ENCODE results near the gene CIAO3. TPM values are rescaled to one million over a fixed set of nuclear protein-coding genes. Genes with fewer than 3 reads are reported as not detected.
"Not testable (repeated sequence)": the region's sequence is repeated elsewhere in the genome, so short reads cannot be mapped to it uniquely, and the experiment has no call there.

CIAO3 gene
- total RNA-seq, 1 experiment from 2014 or later, result 21.9 TPM

GRCh38 chr16:776824-777223, 36.0 kb upstream of the CIAO3 start:
- Histone ChIP-seq H2BK5ac (ENCODE audit: insufficient read length, low read length) (no peak overlapping the region), H4K20me1 (ENCODE audit: control insufficient read depth, insufficient read depth, insufficient read length) (peaks cover 3% of the 10 kb centered on the region), H3K27me3 (ENCODE audit: insufficient read depth, low read length) (no peaks in the 10 kb centered on the region; the same call in 1 of the 2 replicates), H3K4ac (ENCODE audit: low read depth, low read length) (no peak overlapping the region), H4K5ac (ENCODE audit: insufficient read length, low read depth, low read length) (no peak overlapping the region), H2AFZ (ENCODE audit: low read length) (no peak overlapping the region), H3T11ph (ENCODE audit: low read length) (no peak overlapping the region), H3K79me2 (ENCODE audit: insufficient read depth, low read length) (no peaks in the 10 kb centered on the region), H3K4me2 (ENCODE audit: insufficient read depth, insufficient read length, low read length) (no peak overlapping the region), H4K8ac (replicated peaks; ENCODE audit: insufficient read length, low read depth, low read length) (no peak overlapping the region), H4K91ac (ENCODE audit: insufficient read length, low read depth, low read length) (no peak overlapping the region), H3K23me2 (ENCODE audit: insufficient read length, low read depth, low read length, poor library complexity, severe bottlenecking) (no peaks in the 10 kb centered on the region), H3K9ac (ENCODE audit: extremely low read depth, insufficient read length, low read length) (no peak overlapping the region), H2BK15ac (ENCODE audit: low read depth, low read length) (no peak overlapping the region), H3K23ac (ENCODE audit: insufficient read length, low read depth, low read length) (no peak overlapping the region), H3K79me1 (ENCODE audit: insufficient read depth, low read depth, low read length, poor library complexity, severe bottlenecking) (no peaks in the 10 kb centered on the region), H3K9me3 (ENCODE audit: control insufficient read depth, low read depth, low read length) (no peaks in the 10 kb centered on the region), H2BK20ac (ENCODE audit: low read depth, low read length, poor library complexity, severe bottlenecking) (no peak overlapping the region), H2BK12ac (ENCODE audit: insufficient read length, low read depth, low read length) (no peak overlapping the region), H3K14ac (ENCODE audit: insufficient read depth, low read length) (no peak overlapping the region), H2AK5ac (ENCODE audit: insufficient read length, low read length) (no peak overlapping the region), H3K18ac (ENCODE audit: insufficient read length, low read depth, low read length) (no peak overlapping the region), H3K56ac (ENCODE audit: insufficient read length, low read depth, low read length) (no peak overlapping the region), H3K27ac (ENCODE audit: insufficient read length, low read depth, low read length) (no peak overlapping the region), H2BK120ac (ENCODE audit: low read depth, low read length, poor library complexity, severe bottlenecking) (no peak overlapping the region), H3K4me1 (ENCODE audit: insufficient read depth, low read length) (no peaks in the 10 kb centered on the region)
- no peaks in the 10 kb centered on the region for H3K36me3 Mint-ChIP-seq (ENCODE audit: insufficient read depth in 1 of 3, low read depth in 3 of 3)
- H3K9me3 Mint-ChIP-seq, result no peaks in the 10 kb centered on the region
- no peak overlapping the region; a peak in 1 of 7 replicates for H3K27ac Mint-ChIP-seq
- DNase-seq, result no peak
- H3K4me1 Mint-ChIP-seq, result no peaks in the 10 kb centered on the region
- H3K4me3 Mint-ChIP-seq, result no peak overlapping the region
- TF ChIP-seq CTCF (conservative IDR thresholded peaks at IDR 0.05), result no peak
- peaks cover 29% of the 10 kb centered on the region for H3K27me3 Mint-ChIP-seq (ENCODE audit: low read depth)
- WGBS (ENCODE audit: extremely low coverage, insufficient read length, low lambda C conversion rate), result no CpG with 5 or more reads among the region's 9 CpGs

GRCh38 chr16:776298-776697, 35.5 kb upstream of the CIAO3 start:
- not testable (repeated sequence) for H3K56ac ChIP-seq (ENCODE audit: insufficient read length, low read depth, low read length); H4K5ac ChIP-seq (ENCODE audit: insufficient read length, low read depth, low read length); H3K4me2 ChIP-seq (ENCODE audit: insufficient read depth, insufficient read length, low read length); H3K9me3 ChIP-seq (ENCODE audit: control insufficient read depth, low read depth, low read length); H2BK15ac ChIP-seq (ENCODE audit: low read depth, low read length); H3K4me1 ChIP-seq (ENCODE audit: insufficient read depth, low read length); H4K20me1 ChIP-seq (ENCODE audit: control insufficient read depth, insufficient read depth, insufficient read length); H3K23me2 ChIP-seq (ENCODE audit: insufficient read length, low read depth, low read length, poor library complexity, severe bottlenecking); H3K9me3 Mint-ChIP-seq; H3K79me1 ChIP-seq (ENCODE audit: insufficient read depth, low read depth, low read length, poor library complexity, severe bottlenecking); H3K36me3 Mint-ChIP-seq (ENCODE audit: insufficient read depth in 1 of 3, low read depth in 3 of 3); H3K4me1 Mint-ChIP-seq; H2BK120ac ChIP-seq (ENCODE audit: low read depth, low read length, poor library complexity, severe bottlenecking); H2AFZ ChIP-seq (ENCODE audit: low read length); H3K4me3 Mint-ChIP-seq; H2BK12ac ChIP-seq (ENCODE audit: insufficient read length, low read depth, low read length); H3K79me2 ChIP-seq (ENCODE audit: insufficient read depth, low read length); H2BK20ac ChIP-seq (ENCODE audit: low read depth, low read length, poor library complexity, severe bottlenecking); H4K91ac ChIP-seq (ENCODE audit: insufficient read length, low read depth, low read length); H3K18ac ChIP-seq (ENCODE audit: insufficient read length, low read depth, low read length); H3K27me3 ChIP-seq (ENCODE audit: insufficient read depth, low read length); H2BK5ac ChIP-seq (ENCODE audit: insufficient read length, low read length); DNase-seq; H3K4ac ChIP-seq (ENCODE audit: low read depth, low read length); H3K9ac ChIP-seq (ENCODE audit: extremely low read depth, insufficient read length, low read length); H3T11ph ChIP-seq (ENCODE audit: low read length); H3K27ac Mint-ChIP-seq; H4K8ac ChIP-seq (replicated peaks; ENCODE audit: insufficient read length, low read depth, low read length); H3K23ac ChIP-seq (ENCODE audit: insufficient read length, low read depth, low read length); H2AK5ac ChIP-seq (ENCODE audit: insufficient read length, low read length); H3K14ac ChIP-seq (ENCODE audit: insufficient read depth, low read length); H3K27ac ChIP-seq (ENCODE audit: insufficient read length, low read depth, low read length)
- no CpG with 5 or more reads among the region's 10 CpGs for WGBS (ENCODE audit: extremely low coverage, insufficient read length, low lambda C conversion rate)
- H3K27me3 Mint-ChIP-seq (ENCODE audit: low read depth), result peaks cover 28% of the 10 kb centered on the region

Data from H9 (cell line).